T-helper 1 cell treated with Interleukin-12 subunit alpha and Interleukin-12 subunit beta and Interleukin-4 antibody, amounts not matched to agents 30 μg/mL and 1 μg/mL, for 36 hours (primary cell): ENCODE results near the gene ACVR1.
"Not testable (repeated sequence)": the region's sequence is repeated elsewhere in the genome, so short reads cannot be mapped to it uniquely, and the experiment has no call there.

Experiments
- H3K27ac Mint-ChIP-seq: one replicate; pipeline ENCODE4 v1.8.0; 2021; ENCODE audit warnings: mild to moderate bottlenecking, mixed read lengths
- H3K27me3 Mint-ChIP-seq: one replicate; pipeline ENCODE4 v1.8.0; 2021; ENCODE audit warnings: low read depth, mixed read lengths
- H3K36me3 Mint-ChIP-seq: one replicate; pipeline ENCODE4 v1.8.0; 2021; ENCODE audit warnings: low read depth, mixed read lengths
- H3K4me1 Mint-ChIP-seq: one replicate; pipeline ENCODE4 v1.8.0; 2021; ENCODE audit warnings: low read depth, mixed read lengths
- H3K4me3 Mint-ChIP-seq: one replicate; pipeline ENCODE4 v1.8.0; 2021; ENCODE audit warnings: mild to moderate bottlenecking, moderate library complexity, mixed read lengths
- H3K9me3 Mint-ChIP-seq: one replicate; pipeline ENCODE4 v1.8.0; 2021; ENCODE audit warnings: mixed read lengths

ACVR1 gene

GRCh38 chr2:157837851-157838441, 38.2 kb downstream of the ACVR1 start:
- Mint-ChIP-seq H3K4me3 (peak overlapping the region; percentile 53), H3K4me1 (peaks cover 46% of the 10 kb centered on the region), H3K27me3 (no peaks in the 10 kb centered on the region), H3K9me3 (no peaks in the 10 kb centered on the region), H3K27ac (peak overlapping the region; percentile 58), H3K36me3 (peaks cover 19% of the 10 kb centered on the region)

- no peaks in the 10 kb centered on the region for H3K9me3 Mint-ChIP-seq
- no peak overlapping the region for H3K27ac Mint-ChIP-seq
- no peaks in the 10 kb centered on the region for H3K27me3 Mint-ChIP-seq
Observed at GRCh38 chr2:157836531-157836930, 39.6 kb downstream of the ACVR1 start.

DNA sequence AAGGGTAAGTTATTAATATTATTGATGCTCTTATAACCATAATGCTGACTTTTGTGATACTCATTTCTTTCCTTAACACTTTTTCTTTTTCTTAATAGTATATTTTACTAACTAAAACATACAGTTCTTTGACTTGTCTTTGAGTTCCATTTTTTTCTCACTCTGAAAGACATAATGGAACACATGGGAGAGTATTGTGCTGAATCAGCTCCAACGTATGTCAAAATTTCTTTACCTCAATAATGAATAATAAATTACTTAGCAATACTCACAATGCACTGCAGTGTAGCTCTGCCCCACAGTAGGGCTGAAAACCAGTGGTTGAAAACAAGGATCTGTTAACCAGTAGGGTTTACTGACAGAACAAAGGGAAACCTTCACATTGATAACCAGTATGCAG, 40.7 kb downstream of the ACVR1 start:
- Mint-ChIP-seq H3K27me3 (no peaks in the 10 kb centered on the region), H3K4me1 (peaks cover 50% of the 10 kb centered on the region), H3K36me3 (peaks cover 23% of the 10 kb centered on the region)

More at GRCh38 chr2:157836531-157836930, 39.6 kb downstream of the ACVR1 start:
- H3K4me1 Mint-ChIP-seq: peaks cover 48% of the 10 kb centered on the region
- H3K4me3 Mint-ChIP-seq: no peak overlapping the region
- peaks cover 19% of the 10 kb centered on the region for H3K36me3 Mint-ChIP-seq

GRCh38 chr2:157835006-157835405, 41.1 kb downstream of the ACVR1 start:
- Mint-ChIP-seq H3K36me3 (peaks cover 22% of the 10 kb centered on the region), H3K4me1 (peaks cover 50% of the 10 kb centered on the region), H3K27ac (no peak overlapping the region)

More for the DNA sequence above, 40.7 kb downstream of the ACVR1 start:
- Mint-ChIP-seq H3K9me3 (no peaks in the 10 kb centered on the region), H3K4me3 (no peak overlapping the region), H3K27ac (no peak overlapping the region)

GRCh38 chr2:157833721-157834120, 42.4 kb downstream of the ACVR1 start:
- Mint-ChIP-seq H3K36me3 (peaks cover 21% of the 10 kb centered on the region), H3K4me1 (peaks cover 40% of the 10 kb centered on the region), H3K4me3 (no peak overlapping the region), H3K27ac (no peak overlapping the region), H3K27me3 (no peaks in the 10 kb centered on the region), H3K9me3 (no peaks in the 10 kb centered on the region)

More at GRCh38 chr2:157835006-157835405, 41.1 kb downstream of the ACVR1 start:
- H3K9me3 Mint-ChIP-seq: no peaks in the 10 kb centered on the region
- no peaks in the 10 kb centered on the region for H3K27me3 Mint-ChIP-seq
- no peak overlapping the region for H3K4me3 Mint-ChIP-seq

- Mint-ChIP-seq H3K36me3 (peaks cover 17% of the 10 kb centered on the region), H3K27me3 (no peaks in the 10 kb centered on the region), H3K27ac (no peak overlapping the region), H3K4me1 (peaks cover 24% of the 10 kb centered on the region), H3K9me3 (no peaks in the 10 kb centered on the region), H3K4me3 (no peak overlapping the region)
Observed at GRCh38 chr2:157831573-157832315, 44.4 kb downstream of the ACVR1 start.

GRCh38 chr2:157830696-157831570, 45.2 kb downstream of the ACVR1 start:
- Mint-ChIP-seq H3K36me3 (peaks cover 12% of the 10 kb centered on the region), H3K4me3 (no peak overlapping the region), H3K9me3 (no peaks in the 10 kb centered on the region), H3K27me3 (no peaks in the 10 kb centered on the region), H3K27ac (no peak overlapping the region), H3K4me1 (peaks cover 16% of the 10 kb centered on the region)

DNA sequence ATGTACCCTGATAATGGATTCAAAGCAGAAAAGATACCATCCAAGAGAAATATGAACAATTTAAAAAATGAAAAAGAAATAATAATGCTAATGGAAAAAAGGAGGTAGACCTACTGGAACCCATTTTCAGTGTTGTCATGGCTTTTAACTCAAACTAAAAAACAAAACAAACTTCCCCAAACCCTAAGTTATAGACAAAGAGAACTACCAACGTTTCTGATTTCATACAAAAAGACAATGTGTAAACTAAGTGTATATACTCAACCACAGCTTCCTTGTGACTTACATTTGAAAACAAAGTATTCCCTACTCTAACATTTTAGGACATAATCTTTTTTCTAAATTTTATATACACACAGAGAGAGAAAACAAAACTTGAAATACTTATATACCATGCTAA, 45.9 kb downstream of the ACVR1 start:
- no peak overlapping the region for H3K27ac Mint-ChIP-seq
- no peaks in the 10 kb centered on the region for H3K27me3 Mint-ChIP-seq
- peaks cover 10% of the 10 kb centered on the region for H3K4me1 Mint-ChIP-seq
- peaks cover 16% of the 10 kb centered on the region for H3K36me3 Mint-ChIP-seq
- no peaks in the 10 kb centered on the region for H3K9me3 Mint-ChIP-seq
- H3K4me3 Mint-ChIP-seq: no peak overlapping the region

DNA sequence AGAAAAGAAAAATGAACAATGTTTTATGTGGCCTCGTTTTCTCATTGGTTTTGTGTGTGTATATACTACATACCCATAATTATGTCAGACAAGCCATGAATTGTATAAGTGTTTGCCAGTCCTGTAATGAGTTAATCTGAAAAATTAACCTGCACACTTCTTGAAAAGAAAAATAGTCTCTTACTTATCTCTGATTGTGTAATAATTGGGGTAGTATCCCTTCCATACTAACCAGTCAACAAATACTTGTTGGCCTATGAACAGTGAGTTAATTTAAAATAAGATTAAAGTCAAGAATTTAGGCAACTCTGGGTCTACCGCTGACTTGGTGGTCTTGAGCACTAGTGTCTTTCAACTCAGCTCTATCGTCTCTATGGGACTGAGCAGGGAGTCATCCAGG, 48.8 kb downstream of the ACVR1 start:
- Mint-ChIP-seq H3K36me3 (peaks cover 16% of the 10 kb centered on the region), H3K9me3 (no peaks in the 10 kb centered on the region), H3K4me1 (peaks cover 9% of the 10 kb centered on the region)

GRCh38 chr2:157826644-157827043, 49.5 kb downstream of the ACVR1 start:
- H3K36me3 Mint-ChIP-seq: peaks cover 18% of the 10 kb centered on the region
- not testable (repeated sequence) for H3K4me3 Mint-ChIP-seq, H3K27ac Mint-ChIP-seq, H3K4me1 Mint-ChIP-seq, H3K27me3 Mint-ChIP-seq, H3K9me3 Mint-ChIP-seq

More for the DNA sequence above, 48.8 kb downstream of the ACVR1 start:
- Mint-ChIP-seq H3K4me3 (no peak overlapping the region), H3K27me3 (no peaks in the 10 kb centered on the region), H3K27ac (no peak overlapping the region)

- Mint-ChIP-seq H3K4me3 (no peak overlapping the region), H3K27ac (no peak overlapping the region), H3K27me3 (no peaks in the 10 kb centered on the region), H3K36me3 (peaks cover 16% of the 10 kb centered on the region), H3K9me3 (no peaks in the 10 kb centered on the region), H3K4me1 (peaks cover 4% of the 10 kb centered on the region)
Observed at GRCh38 chr2:157825885-157826284, 50.2 kb downstream of the ACVR1 start.

GRCh38 chr2:157822993-157823392, 53.1 kb downstream of the ACVR1 start:
- H3K9me3 Mint-ChIP-seq: no peaks in the 10 kb centered on the region
- no peak overlapping the region for H3K4me3 Mint-ChIP-seq
- no peaks in the 10 kb centered on the region for H3K27me3 Mint-ChIP-seq
- no peak overlapping the region for H3K27ac Mint-ChIP-seq
- H3K4me1 Mint-ChIP-seq: peaks cover 11% of the 10 kb centered on the region
- peaks cover 20% of the 10 kb centered on the region for H3K36me3 Mint-ChIP-seq

GRCh38 chr2:157822533-157822932, 53.6 kb downstream of the ACVR1 start:
- H3K27me3 Mint-ChIP-seq: no peaks in the 10 kb centered on the region
- peaks cover 21% of the 10 kb centered on the region for H3K36me3 Mint-ChIP-seq
- H3K27ac Mint-ChIP-seq: no peak overlapping the region
- H3K4me1 Mint-ChIP-seq: peaks cover 9% of the 10 kb centered on the region
- no peaks in the 10 kb centered on the region for H3K9me3 Mint-ChIP-seq
- no peak overlapping the region for H3K4me3 Mint-ChIP-seq

DNA sequence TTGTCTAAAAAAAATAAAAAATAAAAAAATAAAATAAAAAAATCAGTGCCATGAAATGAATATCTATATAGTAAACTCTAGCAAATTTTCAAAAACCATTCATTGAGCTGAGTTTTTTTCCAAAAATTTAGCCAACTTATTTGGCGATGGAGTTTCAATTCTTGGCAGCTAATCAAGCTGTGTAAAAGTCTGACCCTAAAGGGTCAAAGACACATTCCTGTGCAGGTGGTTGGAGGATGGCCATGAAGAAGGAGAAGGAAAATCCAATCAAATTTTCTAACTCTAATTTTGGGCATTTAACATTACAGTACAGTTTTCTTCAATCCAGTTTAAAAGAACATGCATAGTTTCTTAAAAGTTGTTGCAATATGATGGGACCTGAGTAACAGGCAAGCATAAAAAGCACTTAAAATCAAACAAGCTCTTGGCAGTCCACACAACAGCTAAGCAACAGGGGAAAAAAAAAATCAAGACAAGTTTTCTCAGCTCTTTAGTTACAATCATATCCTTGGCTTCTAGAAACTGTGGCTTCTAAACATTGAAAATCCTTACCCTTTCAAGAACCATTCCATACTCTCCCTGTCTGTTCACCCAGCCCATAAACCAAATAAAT, 54.5 kb downstream of the ACVR1 start:
- Mint-ChIP-seq H3K36me3 (peaks cover 30% of the 10 kb centered on the region), H3K9me3 (no peaks in the 10 kb centered on the region), H3K4me1 (peaks cover 9% of the 10 kb centered on the region), H3K27me3 (no peaks in the 10 kb centered on the region), H3K4me3 (no peak overlapping the region), H3K27ac (no peak overlapping the region)
